K562 (cell line): ENCODE results near the gene FIBP. TPM values are rescaled to one million over a fixed set of nuclear protein-coding genes. Genes with fewer than 3 reads are reported as not detected.
A peak's percentile ranks its signal among the peaks of the same experiment; 100 is the strongest.

Source experiments
- CBFA2T2 ChIP-seq: fragments of 450-650 bp; conservative IDR thresholded peaks from 2 replicates; pipeline ENCODE4 v1.6.1; 2017; ENCODE audit warnings: mild to moderate bottlenecking
- CREM ChIP-seq: IDR thresholded peaks from 2 replicates; pipeline ENCODE4 v1.6.1; 2014; ENCODE audit warnings: antibody characterized with exemption, low read depth
- GATAD2A ChIP-seq: fragments of 450-650 bp; IDR thresholded peaks from 2 replicates; pipeline ENCODE4 v1.6.1; 2017
- HDAC2 ChIP-seq: fragments of 450-650 bp; IDR thresholded peaks from 2 replicates; pipeline ENCODE4 v1.6.1; 2016; ENCODE audit warnings: mild to moderate bottlenecking
- HLTF ChIP-seq: fragments of 450-650 bp; IDR thresholded peaks from 2 replicates; pipeline ENCODE4 v1.6.1; 2016
- HMGXB4 ChIP-seq: sonication (generic); formaldehyde crosslinking; IDR thresholded peaks from 2 replicates; pipeline ENCODE4 v1.8.1; 2023; ENCODE audit warnings: mild to moderate bottlenecking, missing genetic modification reagents
- HSF4 ChIP-seq: fragments of 250-450 bp; sonication (Bioruptor Pico); IDR thresholded peaks from 2 replicates; pipeline ENCODE4 v2.1.2; 2022; ENCODE audit warnings: mild to moderate bottlenecking, moderate library complexity, borderline replicate concordance
- KLF1 ChIP-seq: fragments of 450-650 bp; IDR thresholded peaks from 2 replicates; pipeline ENCODE4 v1.6.1; 2016; ENCODE audit warnings: missing genetic modification characterization, missing compliant biosample characterization
- L3MBTL2 ChIP-seq: fragments of 450-650 bp; IDR thresholded peaks from 2 replicates; pipeline ENCODE4 v1.6.1; 2016; ENCODE audit warnings: mild to moderate bottlenecking, moderate library complexity
- LARP7 ChIP-seq: fragments of 450-650 bp; IDR thresholded peaks from 2 replicates; pipeline ENCODE4 v1.6.1; 2016
- MAX ChIP-seq: sonication (generic); formaldehyde crosslinking; IDR thresholded peaks from 2 replicates; pipeline ENCODE4 v1.9.0; 2022; ENCODE audit warnings: mild to moderate bottlenecking, missing genetic modification reagents
- MYNN ChIP-seq, 2 experiments: sonication (generic); formaldehyde crosslinking in 1 of 2; IDR thresholded peaks; 2 replicates each; pipeline versions ENCODE4 v1.5.0 to v1.6.1; 2016 to 2020; ENCODE audit warnings: antibody characterized with exemption in 1 of 2, missing genetic modification reagents in 1 of 2
- PHF21A ChIP-seq: fragments of 450-650 bp; IDR thresholded peaks from 2 replicates; pipeline ENCODE4 v1.6.1; 2017; ENCODE audit warnings: low read depth, borderline replicate concordance
- POLR2AphosphoS5 ChIP-seq: IDR thresholded peaks from 2 replicates; pipeline ENCODE4 v1.6.1; 2011; ENCODE audit warnings: mild to moderate bottlenecking, low read depth, low read length, moderate library complexity; ENCODE audit not compliant: control insufficient read depth, insufficient read depth
- POLR3G ChIP-seq: IDR thresholded peaks from 2 replicates; pipeline ENCODE4 v1.6.1; 2011; ENCODE audit not compliant: insufficient read length, insufficient replicate concordance; ENCODE audit errors: extremely low read depth
- RNF2 ChIP-seq: sonication (generic); IDR thresholded peaks from 2 replicates; pipeline ENCODE4 v1.6.1; 2016
- SAFB ChIP-seq: fragments of 200-400 bp; formaldehyde crosslinking; IDR thresholded peaks from 2 replicates; pipeline ENCODE4 v1.6.1; 2017; ENCODE audit warnings: low read depth, low read length, borderline replicate concordance
- SMAD4 ChIP-seq: fragments of 250-450 bp; sonication (Bioruptor Pico); conservative IDR thresholded peaks from 2 replicates; pipeline ENCODE4 v1.8.0; 2021; ENCODE audit warnings: inconsistent platforms, mild to moderate bottlenecking, moderate library complexity
- SMARCA4 ChIP-seq: fragments of 450-650 bp; IDR thresholded peaks from 2 replicates; pipeline ENCODE4 v1.6.1; 2016
- TARDBP ChIP-seq: fragments of 450-650 bp; IDR thresholded peaks from 2 replicates; pipeline ENCODE4 v1.6.1; 2016
- TEAD2 ChIP-seq: fragments of 450-650 bp; IDR thresholded peaks from 2 replicates; pipeline ENCODE4 v1.6.1; 2016; ENCODE audit warnings: missing genetic modification characterization, control low read depth, missing compliant biosample characterization
- TFAM ChIP-seq: fragments of 250-450 bp; sonication (Bioruptor Pico); conservative IDR thresholded peaks from 2 replicates; pipeline ENCODE4 v1.5.0; 2021; ENCODE audit warnings: mild to moderate bottlenecking, moderate library complexity
- THAP12 ChIP-seq: fragments of 250-450 bp; sonication (Bioruptor Pico); IDR thresholded peaks from 2 replicates; pipeline ENCODE4 v1.9.0; 2021; ENCODE audit warnings: mild to moderate bottlenecking, inconsistent platforms
- XRCC3 ChIP-seq: fragments of 450-650 bp; IDR thresholded peaks from 2 replicates; pipeline ENCODE4 v1.6.1; 2017; ENCODE audit warnings: mild to moderate bottlenecking, moderate library complexity
- polyA plus RNA-seq, 8 experiments: library from polyadenylated mRNA; depleted of rRNA in 4 of 8; stranded (reverse) in 5 of 8; unstranded in 3 of 8; fragments of >200 nt; fragmentation: Nextera tagmentation in 2 of 8; fragmentation: Illumina TruSeq in 1 of 8; extraction: Ambion mirVana in 2 of 8; extraction: Trizol in 1 of 8; gene quantifications; 2 replicates each; pipeline versions ENCODE4 v1.2.1 to v1.2.3, GENCODE V29; 2011 to 2014; ENCODE audit warnings: inconsistent platforms in 1 of 8, missing spikeins in 1 of 8
- total RNA-seq, 7 experiments: library from RNA; depleted of rRNA in 6 of 7; stranded (reverse); fragments of >200 nt in 6 of 7; fragmentation: Illumina TruSeq in 2 of 7; extraction: Trizol in 2 of 7; gene quantifications; 2 replicates each; pipeline versions ENCODE4 v1.2.1 to v1.2.3, GENCODE V29; 2011 to 2021; ENCODE audit warnings: low replicate concordance in 1 of 7

FIBP gene
- total and polyA plus RNA-seq, 9 of the 15 experiments (the other 6 are each of a cell fraction or from before 2014, with no cell fraction given), result 41.2 to 79.2 (median 48.6) TPM

GRCh38 chr11:65873318-65874156, 14.7 kb downstream of the FIBP start (continued):
- TF ChIP-seq MAX (CRISPR knock-in tag) (peak; percentile 80), HLTF (peak; percentile 39; the same call in 1 of the 2 replicates), GATAD2A (peak; percentile 29; the same call in 1 of the 2 replicates), KLF1 (tag) (peak; percentile 84; the same call in 1 of the 2 replicates), TEAD2 (tag) (no peak), CBFA2T2 (peak; percentile 53), POLR2AphosphoS5 (no peak), PHF21A (no peak), TARDBP (0 out of 2 replicates have a peak, but pooled peaks have one; percentile 40), SAFB (peak; percentile 61; the same call in 1 of the 2 replicates), SMARCA4 (peak; percentile 26; the same call in 1 of the 2 replicates), HSF4 (CRISPR knock-in tag) (no peak), POLR3G (no peak), L3MBTL2 (peak; percentile 74), TFAM (CRISPR knock-in tag) (no peak), HDAC2 (peak; percentile 52; the same call in 1 of the 2 replicates), LARP7 (no peak), RNF2 (peak; percentile 34; the same call in 1 of the 2 replicates), XRCC3 (no peak), MYNN (IDR thresholded peaks at IDR 0.05) (0 out of 2 replicates have a peak, but pooled peaks have one; percentile 57), MYNN (CRISPR knock-in tag; IDR thresholded peaks at IDR 0.05) (no peak), HMGXB4 (0 out of 2 replicates have a peak, but pooled peaks have one; percentile 52), CREM (peak; percentile 78), THAP12 (CRISPR knock-in tag) (peak; percentile 52; the same call in 1 of the 2 replicates), SMAD4 (CRISPR knock-in tag) (peak; percentile 56)
